ENCODE results near the gene PAPPA2. TPM values are rescaled to one million over a fixed set of nuclear protein-coding genes. Genes with fewer than 3 reads are reported as not detected.

PAPPA2 gene
- total RNA-seq, 1 donor from 2014 or later = 0.50 TPM

- DNase-seq = no peak
- TF ChIP-seq CTCF (IDR thresholded peaks at IDR 0.05) = no peak
- no peaks in the 10 kb centered on the region for H3K9me3 ChIP-seq
- no peak overlapping the region for H3K27ac ChIP-seq
- no peaks in the 10 kb centered on the region for H3K36me3 ChIP-seq
- ATAC-seq = no peak
- no peaks in the 10 kb centered on the region for H3K4me1 ChIP-seq
- intact Hi-C loops (cut with DNase I) = no loop called here
- H3K4me3 ChIP-seq = no peak overlapping the region
- peaks cover 14% of the 10 kb centered on the region for H3K27me3 ChIP-seq (ENCODE audit: low read depth)
Observed at GRCh38 chr1:176551146-176551545, 88.2 kb downstream of the PAPPA2 start.

- ATAC-seq = no peak
- intact Hi-C loops (cut with DNase I) = no loop called here
- H3K4me1 ChIP-seq = no peaks in the 10 kb centered on the region
- no peak overlapping the region for H3K4me3 ChIP-seq
- H3K27ac ChIP-seq = no peak overlapping the region
- H3K36me3 ChIP-seq = no peaks in the 10 kb centered on the region
- peaks cover 14% of the 10 kb centered on the region for H3K27me3 ChIP-seq (ENCODE audit: low read depth)
- no peaks in the 10 kb centered on the region for H3K9me3 ChIP-seq
- TF ChIP-seq CTCF (IDR thresholded peaks at IDR 0.05) = no peak
- no peak for DNase-seq
Observed at GRCh38 chr1:176552217-176552991, 89.4 kb downstream of the PAPPA2 start.

GRCh38 chr1:176552999-176553398 lies 90.0 kb downstream of the PAPPA2 start:
- Histone ChIP-seq H3K9me3 (no peaks in the 10 kb centered on the region), H3K36me3 (no peaks in the 10 kb centered on the region), H3K27ac (no peak overlapping the region), H3K4me1 (no peaks in the 10 kb centered on the region), H3K4me3 (no peak overlapping the region), H3K27me3 (ENCODE audit: low read depth) (peaks cover 14% of the 10 kb centered on the region)
- ATAC-seq = no peak
- intact Hi-C loops (cut with DNase I) = no loop called here
- TF ChIP-seq CTCF (IDR thresholded peaks at IDR 0.05) = no peak
- no peak for DNase-seq

GRCh38 chr1:176556288-176556687 lies 93.3 kb downstream of the PAPPA2 start:
- DNase-seq (no peak), ATAC-seq (no peak)
- H3K27me3 ChIP-seq (ENCODE audit: low read depth) = peaks cover 14% of the 10 kb centered on the region
- no peaks in the 10 kb centered on the region for H3K9me3 ChIP-seq
- intact Hi-C loops (cut with DNase I) = no loop called here
- no peak overlapping the region for H3K4me3 ChIP-seq
- no peaks in the 10 kb centered on the region for H3K36me3 ChIP-seq
- no peak for TF ChIP-seq CTCF (IDR thresholded peaks at IDR 0.05)
- no peak overlapping the region for H3K27ac ChIP-seq
- H3K4me1 ChIP-seq = no peaks in the 10 kb centered on the region

- no peak for TF ChIP-seq CTCF (IDR thresholded peaks at IDR 0.05)
- intact Hi-C loops (cut with DNase I) = no loop called here
- H3K4me1 ChIP-seq = no peaks in the 10 kb centered on the region
- ATAC-seq = no peak
- peaks cover 14% of the 10 kb centered on the region for H3K27me3 ChIP-seq (ENCODE audit: low read depth)
- H3K4me3 ChIP-seq = no peak overlapping the region
- no peak for DNase-seq
- no peaks in the 10 kb centered on the region for H3K36me3 ChIP-seq
- H3K27ac ChIP-seq = no peak overlapping the region
- H3K9me3 ChIP-seq = no peaks in the 10 kb centered on the region
Observed at GRCh38 chr1:176557543-176558258, 94.7 kb downstream of the PAPPA2 start.

Data from lower lobe of right lung (tissue), 2 donors.